ENCODE data around the gene KNG1. TPM values are rescaled to one million over a fixed set of nuclear protein-coding genes. Genes with fewer than 3 reads are reported as not detected.
"Not testable (repeated sequence)": the region's sequence is repeated elsewhere in the genome, so short reads cannot be mapped to it uniquely, and the experiment has no call there.

The KNG1 gene
- total RNA-seq, result not detected in 2 replicates

GRCh38 chr3:186717039-186717457, at the start of gene KNG1:
KNG1 (plus strand) TSS chr3:186717359; CDS start chr3:186717543, 184 bp downstream.
- intact Hi-C loops (cut with micrococcal nuclease), result no loop called here

GRCh38 chr3:186668426-186668825, 48.7 kb upstream of the KNG1 start:
- intact Hi-C loops (cut with micrococcal nuclease), result no loop called here

- intact Hi-C loops (cut with micrococcal nuclease), result no loop called here
These were observed 47.6 kb upstream of the KNG1 start for GRCh38 chr3:186669378-186670084.

- intact Hi-C loops (cut with micrococcal nuclease), result no loop called here
These were observed 47.0 kb upstream of the KNG1 start for GRCh38 chr3:186670155-186670554.

GRCh38 chr3:186671051-186671450, 46.1 kb upstream of the KNG1 start:
- intact Hi-C loops (cut with micrococcal nuclease), result no loop called here

GRCh38 chr3:186678604-186679003, 38.6 kb upstream of the KNG1 start:
- intact Hi-C loops (cut with micrococcal nuclease), result no loop called here

- intact Hi-C loops (cut with micrococcal nuclease), result no loop called here
These were observed 38.0 kb upstream of the KNG1 start for GRCh38 chr3:186679151-186679550.

- intact Hi-C loops (cut with micrococcal nuclease), result no loop called here
These were observed 36.3 kb upstream of the KNG1 start for GRCh38 chr3:186680869-186681268.

- intact Hi-C loops (cut with micrococcal nuclease), result no loop called here
These were observed 34.3 kb upstream of the KNG1 start for GRCh38 chr3:186682812-186683211.

GRCh38 chr3:186683979-186684378, 33.2 kb upstream of the KNG1 start:
- intact Hi-C loops (cut with micrococcal nuclease), result no loop called here

- intact Hi-C loops (cut with micrococcal nuclease), result not testable (repeated sequence)
These were observed 30.7 kb upstream of the KNG1 start for GRCh38 chr3:186686475-186686874.

GRCh38 chr3:186687120-186687651, 30.0 kb upstream of the KNG1 start:
- intact Hi-C loops (cut with micrococcal nuclease), result no loop called here

- intact Hi-C loops (cut with micrococcal nuclease), result not testable (repeated sequence)
These were observed 26.9 kb upstream of the KNG1 start for GRCh38 chr3:186690304-186690703.

- intact Hi-C loops (cut with micrococcal nuclease), result no loop called here
These were observed 25.5 kb upstream of the KNG1 start for GRCh38 chr3:186691676-186692075.

- intact Hi-C loops (cut with micrococcal nuclease), result no loop called here
These were observed 23.3 kb upstream of the KNG1 start for GRCh38 chr3:186693843-186694242.

GRCh38 chr3:186694288-186695032, 22.7 kb upstream of the KNG1 start:
- intact Hi-C loops (cut with micrococcal nuclease), result no loop called here

GRCh38 chr3:186696522-186696921, 20.6 kb upstream of the KNG1 start:
- intact Hi-C loops (cut with micrococcal nuclease), result no loop called here

- intact Hi-C loops (cut with micrococcal nuclease), result no loop called here
These were observed 19.6 kb upstream of the KNG1 start for GRCh38 chr3:186697510-186697909.

- intact Hi-C loops (cut with micrococcal nuclease), result no loop called here
These were observed 16.9 kb upstream of the KNG1 start for GRCh38 chr3:186700267-186700666.

GRCh38 chr3:186702451-186702850, 14.7 kb upstream of the KNG1 start:
- intact Hi-C loops (cut with micrococcal nuclease), result not testable (repeated sequence)

GRCh38 chr3:186705882-186706780, 11.0 kb upstream of the KNG1 start:
- intact Hi-C loops (cut with micrococcal nuclease), result no loop called here
